SK-N-MC (cell line): ENCODE data around the gene SPEF2.

ENCODE experiments used
- EZH2 ChIP-seq: fragments of 200-600 bp; sonication (generic); IDR thresholded peaks from one replicate; pipeline ENCODE4 v1.6.1; 2017; ENCODE audit warnings: antibody characterized with exemption
- FOXP2 ChIP-seq: optimal IDR thresholded peaks from 2 replicates; pipeline ENCODE3; 2011; ENCODE audit warnings: mild to moderate bottlenecking, moderate library complexity; ENCODE audit not compliant: insufficient read depth; ENCODE audit errors: extremely low read length, control extremely low read depth
- POLR2AphosphoS5 ChIP-seq: IDR thresholded peaks from 2 replicates; pipeline ENCODE4 v1.6.1; 2012; ENCODE audit warnings: mild to moderate bottlenecking, low read depth, low read length, borderline replicate concordance

DNA sequence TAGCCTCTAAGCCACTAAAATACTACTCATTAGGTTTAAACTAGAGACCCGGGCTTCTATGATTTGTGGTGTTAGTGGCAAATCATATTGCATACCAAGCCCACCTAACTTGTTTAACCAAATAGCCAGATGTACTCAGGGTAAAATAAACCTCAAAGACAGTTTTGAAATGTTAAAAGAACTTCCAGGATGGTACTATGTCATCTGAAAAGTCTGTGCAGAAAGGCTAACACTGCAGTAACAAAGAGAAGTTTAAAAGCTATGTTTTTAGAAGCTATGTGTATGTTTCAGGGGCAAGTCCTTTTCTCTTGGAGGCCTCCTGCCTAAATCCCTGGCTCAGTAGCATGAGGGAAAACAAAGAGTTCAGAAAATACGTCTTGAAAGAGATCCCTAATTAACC, 154.2 kb downstream of the SPEF2 start:
- TF ChIP-seq EZH2 (no peak), POLR2AphosphoS5 (no peak), FOXP2 (no peak)
